IgD-negative memory B cell (primary cell): ENCODE measurements around the gene IQUB. TPM values are rescaled to one million over a fixed set of nuclear protein-coding genes. Genes with fewer than 3 reads are reported as not detected.

ENCODE experiments used
- H3K27ac Mint-ChIP-seq, 3 donors: one replicate each; pipeline ENCODE4 v1.8.0; 2020 to 2022; ENCODE audit warnings: mild to moderate bottlenecking in 3 of 3, mixed read lengths in 3 of 3, moderate library complexity in 1 of 3
- H3K27me3 Mint-ChIP-seq: one replicate; pipeline ENCODE4 v1.8.0; 2021; ENCODE audit warnings: mixed read lengths
- H3K36me3 Mint-ChIP-seq: one replicate; pipeline ENCODE4 v1.8.0; 2020; ENCODE audit warnings: mild to moderate bottlenecking, mixed read lengths
- H3K4me1 Mint-ChIP-seq, 3 donors: one replicate each; pipeline ENCODE4 v1.8.0; 2020 to 2022; ENCODE audit warnings: mixed read lengths in 3 of 3, mild to moderate bottlenecking in 1 of 3
- H3K4me3 Mint-ChIP-seq, 4 donors: one replicate each; pipeline ENCODE4 v1.8.0; 2020 to 2022; ENCODE audit warnings: mild to moderate bottlenecking in 4 of 4, mixed read lengths in 4 of 4, moderate library complexity in 3 of 4
- H3K9me3 Mint-ChIP-seq, 3 donors: one replicate each; pipeline ENCODE4 v1.8.0; 2020 to 2021; ENCODE audit warnings: mixed read lengths in 3 of 3, mild to moderate bottlenecking in 1 of 3
- polyA plus RNA-seq: library from polyadenylated mRNA; unstranded; fragments of 300-500 nt; fragmentation: Illumina TruSeq; gene quantifications from one replicate; pipeline ENCODE4 v1.2.3, GENCODE V29; 2021

Gene IQUB
- polyA plus RNA-seq: not detected

- Mint-ChIP-seq H3K36me3 (no peaks in the 10 kb centered on the region), H3K4me1 (peaks cover 4 to 16% (median 14%) of the 10 kb centered on the region in 3 donors), H3K27me3 (peaks cover 14% of the 10 kb centered on the region), H3K9me3 (no peaks in the 10 kb centered on the region), H3K27ac (peak within 1 kb of the TSS; percentile 23 to 93 (median 88)), H3K4me3 (peak within 1 kb of the TSS; percentile 76 to 99 (median 93))
Observed at GRCh38 chr7:123534383-123535260, at the start of gene IQUB. TSS of gene IQUB (minus strand) at chr7:123534595. CDS start at chr7:123512340, 22,255 bp downstream.

- Mint-ChIP-seq H3K4me3 (no peak overlapping the region), H3K27me3 (peaks cover 9% of the 10 kb centered on the region), H3K36me3 (no peaks in the 10 kb centered on the region), H3K9me3 (no peaks in the 10 kb centered on the region), H3K27ac (no peak overlapping the region), H3K4me1 (peaks cover 0 to 8% (median 0%) of the 10 kb centered on the region in 3 donors)
Observed at GRCh38 chr7:123583821-123584220, 49.4 kb upstream of the IQUB start.

- Mint-ChIP-seq H3K36me3 (no peaks in the 10 kb centered on the region), H3K27ac (no peak overlapping the region), H3K9me3 (no peaks in the 10 kb centered on the region), H3K4me3 (no peak overlapping the region), H3K27me3 (peaks cover 9% of the 10 kb centered on the region), H3K4me1 (no peaks in the 10 kb centered on the region)
Observed at GRCh38 chr7:123581162-123581459, 46.7 kb upstream of the IQUB start.

DNA sequence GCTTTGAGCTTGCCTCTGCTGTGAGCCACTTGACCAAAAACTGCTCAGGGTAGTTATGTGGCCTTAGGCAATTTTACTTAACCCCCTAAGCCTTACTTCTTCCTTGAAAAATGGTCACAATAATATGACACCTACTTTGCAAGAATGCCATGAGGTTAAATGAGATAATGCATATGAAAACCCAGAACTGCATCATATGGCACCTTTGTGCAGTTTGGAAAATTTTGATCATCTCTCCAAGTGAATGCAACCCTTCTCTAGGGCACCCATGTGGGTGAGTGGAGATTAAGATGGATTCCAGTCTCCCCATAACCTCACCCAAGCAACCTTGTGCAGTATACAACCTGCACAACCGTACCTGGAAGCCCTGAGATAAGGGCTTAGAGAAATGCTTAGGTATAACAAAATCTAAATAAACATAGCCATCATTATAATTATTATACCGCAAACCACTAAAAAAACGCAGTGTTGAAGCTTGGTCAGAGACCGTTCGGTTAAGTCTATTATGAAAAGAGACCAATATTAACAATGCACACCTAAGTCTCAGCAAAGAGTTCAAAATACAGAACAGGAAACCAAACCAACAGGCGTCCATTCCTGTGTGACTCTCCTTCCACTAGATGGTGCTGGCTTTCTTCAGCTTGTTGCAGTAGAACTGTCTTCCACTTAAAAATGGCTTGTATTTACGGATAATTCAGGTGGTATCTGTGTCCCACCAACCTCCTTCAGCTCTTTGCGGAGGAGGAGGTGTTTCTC is 46.2 kb upstream of the IQUB start:
- Mint-ChIP-seq H3K4me3 (no peak overlapping the region), H3K36me3 (no peaks in the 10 kb centered on the region), H3K9me3 (no peaks in the 10 kb centered on the region), H3K27ac (no peak overlapping the region), H3K4me1 (no peaks in the 10 kb centered on the region), H3K27me3 (peaks cover 9% of the 10 kb centered on the region)

DNA sequence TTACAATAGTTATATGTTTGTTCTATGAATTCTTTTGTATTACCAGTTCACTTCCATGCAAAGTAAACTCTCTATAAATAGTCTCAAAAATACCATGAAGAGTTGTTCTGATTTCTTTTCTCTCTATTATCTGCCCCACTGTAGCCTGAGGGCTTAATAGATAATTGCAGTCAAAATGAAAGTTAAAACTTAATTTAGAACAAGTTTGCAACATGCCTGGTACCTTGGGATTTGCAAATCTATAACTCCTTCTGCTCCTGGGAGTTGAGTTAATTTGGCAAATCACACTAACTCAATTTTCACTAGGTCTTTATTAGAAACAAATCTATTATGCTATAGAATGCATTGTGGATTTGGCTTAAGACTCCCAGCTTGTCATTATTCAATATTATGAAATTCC is 45.0 kb upstream of the IQUB start:
- no peak overlapping the region for H3K4me3 Mint-ChIP-seq
- H3K9me3 Mint-ChIP-seq: no peaks in the 10 kb centered on the region
- no peaks in the 10 kb centered on the region for H3K4me1 Mint-ChIP-seq
- peaks cover 9% of the 10 kb centered on the region for H3K27me3 Mint-ChIP-seq
- H3K36me3 Mint-ChIP-seq: no peaks in the 10 kb centered on the region
- H3K27ac Mint-ChIP-seq: no peak overlapping the region

DNA sequence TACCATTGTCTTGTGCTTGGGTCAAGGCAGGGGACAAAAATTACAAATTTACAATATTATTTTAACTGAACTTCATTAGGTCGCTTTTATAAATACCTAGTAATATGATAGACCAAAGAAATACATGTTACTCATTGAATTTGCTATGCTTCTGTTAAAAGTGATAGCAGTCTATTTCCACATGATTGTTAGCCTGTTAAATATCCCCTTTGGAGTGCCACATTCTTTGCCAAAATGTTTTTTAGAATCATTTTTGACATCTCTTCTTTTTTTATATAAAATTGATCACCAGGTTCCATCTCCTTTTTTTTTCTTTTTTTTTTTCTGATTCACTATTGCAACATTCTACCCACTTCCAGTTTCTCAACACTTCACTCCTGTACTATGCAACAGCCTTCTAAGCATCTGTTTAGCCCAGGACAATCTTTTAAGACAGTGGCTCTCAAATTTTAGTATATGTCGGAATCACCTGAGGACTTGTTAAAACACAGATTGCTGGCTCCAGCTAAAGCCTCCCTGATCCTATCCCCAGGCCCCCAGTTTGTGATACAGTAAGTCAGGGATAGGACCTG is 39.6 kb upstream of the IQUB start:
- Mint-ChIP-seq H3K27ac (no peak overlapping the region), H3K27me3 (no peaks in the 10 kb centered on the region), H3K9me3 (peaks cover 0 to 2% (median 0%) of the 10 kb centered on the region in 3 donors), H3K4me1 (peaks cover 0 to 6% (median 5%) of the 10 kb centered on the region in 3 donors), H3K36me3 (no peaks in the 10 kb centered on the region), H3K4me3 (no peak overlapping the region)

DNA sequence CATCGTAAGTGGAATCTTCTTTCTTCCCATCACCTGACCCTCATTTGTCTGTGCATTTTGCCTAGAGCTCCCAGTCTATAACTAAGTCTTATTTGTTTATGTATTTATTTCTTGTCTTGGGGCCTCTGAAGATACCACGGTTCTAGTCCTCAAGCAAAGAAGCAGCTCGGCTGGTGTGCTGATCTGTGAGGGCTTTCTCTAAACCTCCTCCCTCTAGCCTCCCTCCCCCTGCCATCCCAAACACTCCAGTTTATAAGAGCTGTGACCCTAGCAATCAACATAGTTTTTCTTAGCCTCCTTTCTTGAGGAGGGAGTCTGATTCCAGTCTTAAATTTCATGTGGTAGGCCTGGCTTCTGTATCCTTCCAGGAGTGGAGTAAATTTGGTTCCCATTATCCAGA is 38.9 kb upstream of the IQUB start:
- no peaks in the 10 kb centered on the region for H3K36me3 Mint-ChIP-seq
- H3K27ac Mint-ChIP-seq: no peak overlapping the region
- H3K9me3 Mint-ChIP-seq: peaks cover 0 to 2% (median 0%) of the 10 kb centered on the region in 3 donors
- peaks cover 0 to 6% (median 5%) of the 10 kb centered on the region in 3 donors for H3K4me1 Mint-ChIP-seq
- H3K4me3 Mint-ChIP-seq: no peak overlapping the region
- H3K27me3 Mint-ChIP-seq: no peaks in the 10 kb centered on the region

GRCh38 chr7:123571684-123572083 is 37.3 kb upstream of the IQUB start:
- Mint-ChIP-seq H3K4me3 (no peak overlapping the region), H3K27ac (no peak overlapping the region), H3K36me3 (no peaks in the 10 kb centered on the region), H3K27me3 (no peaks in the 10 kb centered on the region), H3K9me3 (peaks cover 0 to 2% (median 0%) of the 10 kb centered on the region in 3 donors), H3K4me1 (peaks cover 0 to 6% (median 5%) of the 10 kb centered on the region in 3 donors)

DNA sequence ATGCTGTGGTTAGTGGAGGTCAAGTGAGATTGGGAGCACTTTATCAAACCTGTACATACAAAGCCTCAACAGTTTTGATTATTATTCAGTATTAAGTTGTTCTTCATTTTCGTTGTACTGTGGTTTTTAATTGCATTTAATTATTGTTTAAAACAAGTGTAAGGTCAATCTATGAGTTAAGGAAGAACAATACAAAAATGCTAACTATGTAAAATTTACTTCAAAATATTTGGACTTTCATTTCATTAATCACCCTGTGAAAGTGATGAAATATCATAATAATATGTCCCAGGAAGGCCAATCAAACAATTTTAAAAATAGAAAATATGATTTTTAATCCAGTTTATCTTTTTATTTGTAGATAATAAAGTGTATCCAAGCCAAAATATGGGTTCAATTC is 36.8 kb upstream of the IQUB start:
- H3K9me3 Mint-ChIP-seq: peaks cover 0 to 2% (median 0%) of the 10 kb centered on the region in 3 donors
- no peaks in the 10 kb centered on the region for H3K27me3 Mint-ChIP-seq
- H3K36me3 Mint-ChIP-seq: no peaks in the 10 kb centered on the region
- H3K4me1 Mint-ChIP-seq: peaks cover 0 to 6% (median 5%) of the 10 kb centered on the region in 3 donors
- no peak overlapping the region for H3K27ac Mint-ChIP-seq
- H3K4me3 Mint-ChIP-seq: no peak overlapping the region

GRCh38 chr7:123570390-123571182 is 36.2 kb upstream of the IQUB start:
- no peak overlapping the region for H3K4me3 Mint-ChIP-seq
- H3K27ac Mint-ChIP-seq: no peak overlapping the region
- peaks cover 0 to 6% (median 5%) of the 10 kb centered on the region in 3 donors for H3K4me1 Mint-ChIP-seq
- no peaks in the 10 kb centered on the region for H3K27me3 Mint-ChIP-seq
- H3K9me3 Mint-ChIP-seq: peaks cover 0 to 2% (median 0%) of the 10 kb centered on the region in 3 donors
- no peaks in the 10 kb centered on the region for H3K36me3 Mint-ChIP-seq

DNA sequence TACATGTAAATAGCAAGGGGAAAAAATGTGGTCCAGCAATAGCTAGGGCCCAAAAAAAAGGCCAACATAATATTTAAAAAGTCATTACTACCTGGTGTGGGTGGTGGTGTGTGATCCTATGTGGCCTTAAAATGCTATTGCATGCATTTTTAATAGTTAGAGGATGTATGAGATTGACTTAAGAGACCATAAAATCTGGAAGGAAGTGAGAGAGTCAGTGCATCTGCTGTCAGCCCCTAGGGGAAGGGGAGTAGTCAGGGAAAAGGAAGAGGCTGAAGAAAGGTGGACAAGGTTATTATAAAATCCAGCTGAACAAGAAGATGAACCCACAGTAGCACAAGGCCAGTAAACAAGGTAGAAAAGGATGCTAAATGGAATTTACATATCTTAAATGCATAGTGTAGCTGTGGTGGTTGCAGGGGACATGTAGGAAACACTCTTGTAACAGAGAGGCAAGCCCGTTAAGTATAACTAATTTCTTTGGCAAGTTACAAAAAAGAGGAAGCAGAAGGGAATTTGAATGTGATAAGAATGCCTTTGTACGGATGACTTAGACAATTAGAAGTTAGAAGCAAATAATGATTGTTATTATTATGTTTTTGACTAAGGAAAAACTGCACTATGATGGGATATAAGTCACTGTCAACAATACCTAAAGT is 35.1 kb upstream of the IQUB start:
- Mint-ChIP-seq H3K4me3 (no peak overlapping the region), H3K4me1 (peaks cover 0 to 6% (median 5%) of the 10 kb centered on the region in 3 donors), H3K27me3 (no peaks in the 10 kb centered on the region), H3K36me3 (no peaks in the 10 kb centered on the region), H3K27ac (peak overlapping the region in 2 of 3 donors; percentile 7 to 41), H3K9me3 (peaks cover 0 to 2% (median 0%) of the 10 kb centered on the region in 3 donors)

DNA sequence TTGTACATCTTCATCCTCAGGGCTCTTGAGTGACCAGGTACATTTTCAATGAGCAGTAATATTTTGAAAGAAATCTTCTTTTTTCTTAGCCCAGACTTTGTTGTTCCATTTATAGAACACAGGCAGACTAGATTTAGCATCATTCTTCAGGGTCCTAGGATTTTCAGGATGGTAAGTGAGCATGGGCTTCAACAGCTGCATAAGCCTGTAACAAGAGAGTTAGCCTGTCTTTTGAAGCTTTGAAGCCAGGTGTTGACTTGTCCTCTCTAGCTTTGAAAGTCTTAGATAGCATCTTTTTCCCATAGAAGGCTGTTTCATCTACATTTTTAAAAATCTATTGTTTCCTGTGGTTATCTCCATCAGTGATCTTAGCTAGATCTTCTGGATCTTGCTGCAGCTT is 27.7 kb upstream of the IQUB start:
- H3K9me3 Mint-ChIP-seq: no peaks in the 10 kb centered on the region
- H3K36me3 Mint-ChIP-seq: no peaks in the 10 kb centered on the region
- H3K27me3 Mint-ChIP-seq: no peaks in the 10 kb centered on the region
- no peak overlapping the region for H3K27ac Mint-ChIP-seq
- no peak overlapping the region for H3K4me3 Mint-ChIP-seq
- H3K4me1 Mint-ChIP-seq: peaks cover 0 to 4% (median 1%) of the 10 kb centered on the region in 3 donors

DNA sequence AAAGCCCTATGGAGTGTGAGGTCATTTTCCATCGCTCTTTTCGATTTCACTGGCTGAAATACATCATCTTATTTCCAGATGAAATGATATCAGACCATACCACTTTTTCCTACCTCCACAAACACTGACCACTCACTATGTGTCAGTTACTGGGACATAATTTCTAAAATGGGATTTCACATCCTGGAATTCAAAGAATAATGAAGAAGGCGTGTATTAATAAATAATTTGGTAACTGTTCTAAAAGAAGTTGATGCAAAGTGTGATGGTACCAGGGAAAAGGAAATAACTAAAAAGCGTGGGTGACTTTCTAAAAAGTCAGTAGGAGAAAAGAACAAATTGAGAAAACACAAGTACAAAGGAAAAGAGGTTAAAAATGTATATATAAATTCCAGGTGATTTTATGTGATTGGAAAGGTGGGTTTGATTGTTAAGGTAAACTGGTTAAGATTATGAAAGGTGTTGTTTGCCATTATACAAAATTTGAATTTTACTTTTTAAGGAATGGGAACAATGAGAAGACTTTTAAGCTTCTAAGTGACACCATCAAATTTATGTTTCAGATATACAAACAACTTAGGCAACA is 24.0 kb upstream of the IQUB start:
- no peak overlapping the region for H3K4me3 Mint-ChIP-seq
- no peaks in the 10 kb centered on the region for H3K27me3 Mint-ChIP-seq
- H3K4me1 Mint-ChIP-seq: peaks cover 0 to 8% (median 4%) of the 10 kb centered on the region in 3 donors
- no peaks in the 10 kb centered on the region for H3K9me3 Mint-ChIP-seq
- H3K36me3 Mint-ChIP-seq: peaks cover under 1% of the 10 kb centered on the region
- no peak overlapping the region for H3K27ac Mint-ChIP-seq
